Fibroblast of lung (primary cell): ENCODE data around the gene SRP14.
"Not testable (repeated sequence)": the region's sequence is repeated elsewhere in the genome, so short reads cannot be mapped to it uniquely, and the experiment has no call there.

Source experiments
- CTCF ChIP-seq, 2 donors: IDR thresholded peaks in 1 of 2; conservative IDR thresholded peaks in 1 of 2; 1 replicate in 1 of 2; 2 replicates in 1 of 2; pipeline ENCODE4 v1.5.1; 2011 to 2012; ENCODE audit warnings: low read length in 2 of 2, control low read depth in 1 of 2, inconsistent platforms in 1 of 2, low read depth in 1 of 2, mild to moderate bottlenecking in 1 of 2
- EZH2 ChIP-seq: IDR thresholded peaks from 2 replicates; pipeline ENCODE4 v1.5.1; 2012; ENCODE audit warnings: low read length, control low read depth, mild to moderate bottlenecking; ENCODE audit errors: missing control alignments

- TF ChIP-seq EZH2; CTCF (conservative IDR thresholded peaks at IDR 0.05 in 1 of 2, IDR thresholded peaks at IDR 0.05 in 1 of 2; ENCODE audit: low read depth in 1 of 2, low read length in 2 of 2): not testable (repeated sequence)
Observed at GRCh38 chr15:40073716-40074490, 34.9 kb upstream of the SRP14 start.
